Transverse colon (tissue), 4 donors: Measurements from ENCODE around the gene HS3ST3A1. TPM values are rescaled to one million over a fixed set of nuclear protein-coding genes. Genes with fewer than 3 reads are reported as not detected.

ENCODE experiments used
- DNase-seq: peaks from one replicate; pipeline ENCODE4 v3.0.0-alpha.2; 2019
- H3K27ac ChIP-seq, 4 donors: fragments of 200-600 bp; sonication (generic); 2 replicates each; pipeline ENCODE4 v1.5.1; 2016 to 2018; ENCODE audit warnings: inconsistent platforms in 4 of 4
- H3K27me3 ChIP-seq: fragments of 200-600 bp; sonication (generic); 2 replicates; pipeline ENCODE4 v1.5.1; 2017; ENCODE audit warnings: inconsistent platforms
- H3K36me3 ChIP-seq, 4 donors: fragments of 200-600 bp; sonication (generic); 2 replicates each; pipeline ENCODE4 v1.5.1; 2017 to 2019; ENCODE audit warnings: inconsistent platforms in 4 of 4
- H3K4me1 ChIP-seq, 4 donors: fragments of 200-600 bp; sonication (generic); 2 replicates each; pipeline ENCODE4 v1.5.1; 2017 to 2020; ENCODE audit warnings: inconsistent platforms in 4 of 4
- H3K4me3 ChIP-seq, 4 donors: fragments of 200-600 bp; sonication (generic); 1 replicate in 1 of 4; 2 replicates in 3 of 4; pipeline versions ENCODE4 v1.5.1 to v1.6.1; 2017 to 2019; ENCODE audit warnings: inconsistent platforms in 4 of 4
- H3K9me3 ChIP-seq, 2 donors: fragments of 200-600 bp; sonication (generic); 2 replicates each; pipeline ENCODE4 v1.5.1; 2017 to 2019; ENCODE audit warnings: inconsistent platforms in 2 of 2
- EP300 ChIP-seq: sonication (generic); formaldehyde crosslinking; IDR thresholded peaks from one replicate; pipeline ENCODE4 v1.6.1; 2017; ENCODE audit warnings: antibody characterized with exemption, low read depth
- POLR2A ChIP-seq: fragments of 450-650 bp; IDR thresholded peaks from one replicate; pipeline ENCODE4 v1.6.1; 2016; ENCODE audit warnings: antibody characterized with exemption, mild to moderate bottlenecking, moderate library complexity
- POLR2AphosphoS5 ChIP-seq, 3 donors: sonication (generic); formaldehyde crosslinking; IDR thresholded peaks; one replicate each; pipeline ENCODE4 v1.6.1; 2016; ENCODE audit warnings: antibody characterized with exemption in 3 of 3
- WGBS, 2 donors: methylation state at CpG; one replicate each; pipeline ENCODE4 v1.1.5; 2018; ENCODE audit warnings: low coverage in 1 of 2; 5-methylcytosine and 5-hydroxymethylcytosine counted together
- in situ Hi-C, 4 donors: fragments of 200-750 bp; cut with MboI; loops; one replicate each; pipeline versions ENCODE4 v1.15.0 to v1.15.1; 2017; ENCODE audit warnings: low sequenced_read_pairs in 3 of 4, low pct_ligation_motif_present in 1 of 4, low pct_unique_long_range_greater_than_20kb in 1 of 4
- intact Hi-C: fragments of 100-400 bp; cut with DNase I; formaldehyde crosslinking; loops from one replicate; pipeline ENCODE4 v1.15.1; 2023; ENCODE audit warnings: low total_unique reads
- total RNA-seq, 4 donors: library from RNA; depleted of rRNA; stranded (reverse); fragments of >200 nt; gene quantifications; one replicate each; pipeline ENCODE4 v1.1.0, GENCODE V29; 2016
- TF ChIP-seq, protein P1 (sequence below), 5 experiments: fragments of 200-600 bp in 3 of 5; fragments of 450-650 bp in 2 of 5; sonication (generic) in 3 of 5; IDR thresholded peaks; 1 replicate in 2 of 5; 2 replicates in 3 of 5; pipeline ENCODE4 v1.5.1; 2016 to 2017; ENCODE audit warnings: antibody characterized with exemption in 5 of 5, inconsistent platforms in 3 of 5, mild to moderate bottlenecking in 2 of 5, moderate library complexity in 1 of 5

HS3ST3A1 gene
- total RNA-seq, 4 donors from 2014 or later = 0.41 to 3.6 (median 1.8) TPM

DNA sequence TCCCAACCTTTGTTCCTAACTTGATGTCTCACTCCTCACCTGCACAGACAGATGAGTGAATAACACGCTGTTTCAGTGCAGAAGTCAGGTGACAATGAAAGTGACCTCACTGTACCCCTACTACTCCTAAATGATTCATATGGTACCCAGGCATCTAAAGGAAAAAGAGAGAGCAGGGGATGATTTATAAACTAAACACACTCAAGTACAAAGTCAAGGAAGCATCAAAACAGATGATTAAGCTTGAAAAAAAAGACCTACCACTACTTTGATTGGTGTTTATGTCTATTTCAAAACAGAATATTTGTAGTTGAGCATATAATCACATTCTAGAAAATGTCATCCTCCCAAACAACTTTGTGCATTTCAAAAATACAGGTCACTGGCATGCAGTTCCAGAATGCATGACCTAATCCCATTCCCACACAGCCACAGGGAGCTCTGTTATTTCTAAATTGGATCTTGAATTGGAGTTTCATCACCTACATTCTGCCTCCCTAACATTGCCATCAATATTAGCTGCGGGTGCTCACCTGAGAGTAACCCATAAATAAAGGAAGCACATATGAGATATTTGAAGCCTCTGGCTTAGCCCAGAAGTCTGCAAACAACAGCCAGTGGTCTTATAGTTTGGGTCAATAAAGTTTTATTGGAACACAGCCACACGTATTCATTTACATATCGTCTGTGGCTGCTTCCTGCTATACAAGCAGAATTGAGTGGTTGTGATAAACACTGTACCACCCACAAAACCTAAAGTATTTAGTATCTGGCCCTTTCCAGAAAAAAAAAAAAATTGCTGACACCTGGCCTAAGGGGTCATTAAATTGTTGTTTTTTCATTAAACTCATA, 14.0 kb downstream of the HS3ST3A1 start:
- Histone ChIP-seq H3K4me3 (no peak overlapping the region), H3K27ac (no peak overlapping the region), H3K36me3 (no peaks in the 10 kb centered on the region), H3K4me1 (no peaks in the 10 kb centered on the region), H3K9me3 (no peaks in the 10 kb centered on the region), H3K27me3 (no peaks in the 10 kb centered on the region)
- in situ Hi-C loops = loop anchor here in 2 of 4 donors (25.0 kb wide), 2 partner anchors 250 to 725 kb away; partner anchors contain the start of gene HS3ST3B1 (in 1 of the 2)
- TF ChIP-seq, protein P1, sequence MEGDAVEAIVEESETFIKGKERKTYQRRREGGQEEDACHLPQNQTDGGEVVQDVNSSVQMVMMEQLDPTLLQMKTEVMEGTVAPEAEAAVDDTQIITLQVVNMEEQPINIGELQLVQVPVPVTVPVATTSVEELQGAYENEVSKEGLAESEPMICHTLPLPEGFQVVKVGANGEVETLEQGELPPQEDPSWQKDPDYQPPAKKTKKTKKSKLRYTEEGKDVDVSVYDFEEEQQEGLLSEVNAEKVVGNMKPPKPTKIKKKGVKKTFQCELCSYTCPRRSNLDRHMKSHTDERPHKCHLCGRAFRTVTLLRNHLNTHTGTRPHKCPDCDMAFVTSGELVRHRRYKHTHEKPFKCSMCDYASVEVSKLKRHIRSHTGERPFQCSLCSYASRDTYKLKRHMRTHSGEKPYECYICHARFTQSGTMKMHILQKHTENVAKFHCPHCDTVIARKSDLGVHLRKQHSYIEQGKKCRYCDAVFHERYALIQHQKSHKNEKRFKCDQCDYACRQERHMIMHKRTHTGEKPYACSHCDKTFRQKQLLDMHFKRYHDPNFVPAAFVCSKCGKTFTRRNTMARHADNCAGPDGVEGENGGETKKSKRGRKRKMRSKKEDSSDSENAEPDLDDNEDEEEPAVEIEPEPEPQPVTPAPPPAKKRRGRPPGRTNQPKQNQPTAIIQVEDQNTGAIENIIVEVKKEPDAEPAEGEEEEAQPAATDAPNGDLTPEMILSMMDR (IDR thresholded peaks at IDR 0.05) = no peak
- TF ChIP-seq POLR2A = no peak
- no peak for TF ChIP-seq POLR2AphosphoS5 (IDR thresholded peaks at IDR 0.05)
- no peak for TF ChIP-seq EP300
- DNase-seq = no peak
- 68 to 81% methylated on average over 4 of the region's 4 CpGs for WGBS, 2 donors
- intact Hi-C loops = no loop called here

DNA sequence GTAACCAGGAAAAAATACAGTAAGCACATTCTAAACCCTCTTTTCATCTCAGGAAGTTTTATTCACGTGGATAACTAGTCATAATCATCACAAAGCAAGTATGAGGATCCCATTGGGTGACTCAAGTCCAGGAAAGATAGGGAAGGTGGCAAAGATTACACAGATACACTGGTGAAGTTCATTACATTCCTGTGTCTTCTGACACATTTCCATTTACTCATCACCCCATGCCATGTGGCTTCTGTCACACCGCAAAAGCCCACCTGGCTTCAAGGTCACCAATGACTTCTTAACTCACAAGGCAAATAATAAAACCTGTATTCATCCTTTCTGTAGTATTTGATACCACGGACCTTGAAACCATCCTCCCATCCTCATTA, 17.0 kb downstream of the HS3ST3A1 start:
- Histone ChIP-seq H3K27ac (no peak overlapping the region), H3K36me3 (no peaks in the 10 kb centered on the region), H3K4me3 (no peak overlapping the region), H3K27me3 (no peaks in the 10 kb centered on the region), H3K4me1 (no peaks in the 10 kb centered on the region), H3K9me3 (no peaks in the 10 kb centered on the region)
- no peak for DNase-seq
- WGBS, 2 donors = 47 to 69% methylated on average over 3 of the region's 3 CpGs
- in situ Hi-C loops (loop anchor here in 2 of 4 donors (25.0 kb wide), 2 partner anchors 247 to 728 kb away; partner anchors contain the start of gene HS3ST3B1 (in 1 of the 2)), intact Hi-C loops (no loop called here)
- TF ChIP-seq, protein P1 (IDR thresholded peaks at IDR 0.05) = no peak
- TF ChIP-seq EP300 (no peak), POLR2AphosphoS5 (IDR thresholded peaks at IDR 0.05) (no peak), POLR2A (no peak)

DNA sequence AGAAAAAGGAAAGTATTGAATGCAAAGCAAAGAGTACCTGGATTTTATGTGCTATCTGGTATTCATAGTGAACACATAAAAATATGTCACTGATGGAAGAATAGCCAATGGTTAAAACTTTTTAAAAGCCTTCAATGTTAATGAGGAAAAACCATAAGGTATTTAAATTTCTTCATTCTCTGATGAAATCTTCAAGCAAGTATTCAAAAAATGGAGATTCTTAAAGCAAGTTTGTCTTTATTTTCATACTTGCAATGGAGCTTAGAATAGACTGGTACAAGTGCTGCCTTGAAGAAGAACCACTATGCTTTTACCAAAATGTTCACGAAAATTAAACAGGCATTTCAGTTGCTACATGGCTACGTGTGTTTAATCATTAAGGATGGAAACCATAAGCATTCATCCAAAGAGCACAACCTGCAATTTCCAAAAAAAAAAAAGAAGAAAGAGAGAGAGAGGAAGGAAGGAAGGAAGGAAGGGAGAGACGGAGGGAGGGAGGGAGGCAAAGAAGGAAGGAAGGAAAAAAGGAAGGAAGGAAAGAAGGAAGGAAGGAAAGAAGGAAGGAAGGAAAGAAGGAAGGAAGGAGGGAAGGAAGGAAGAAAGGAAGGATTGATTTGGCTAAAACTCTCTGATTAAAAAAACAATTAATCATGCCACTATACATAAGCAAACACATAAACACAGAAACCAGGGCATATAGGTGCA, 17.6 kb downstream of the HS3ST3A1 start:
- intact Hi-C loops = no loop called here
- in situ Hi-C loops = loop anchor here in 2 of 4 donors (25.0 kb wide), 2 partner anchors 247 to 728 kb away; partner anchors contain the start of gene HS3ST3B1 (in 1 of the 2)
- Histone ChIP-seq H3K36me3 (no peaks in the 10 kb centered on the region), H3K4me1 (no peaks in the 10 kb centered on the region), H3K9me3 (no peaks in the 10 kb centered on the region), H3K27ac (no peak overlapping the region), H3K4me3 (no peak overlapping the region), H3K27me3 (no peaks in the 10 kb centered on the region)
- DNase-seq = no peak
- 74% methylated on average over 3 of the region's 3 CpGs; no CpG with 5 or more reads in 1 of the 2 donors for WGBS, 2 donors
- TF ChIP-seq POLR2AphosphoS5 (IDR thresholded peaks at IDR 0.05) = no peak
- TF ChIP-seq POLR2A = no peak
- TF ChIP-seq EP300 = no peak
- TF ChIP-seq, protein P1 (IDR thresholded peaks at IDR 0.05) = no peak
